ENCODE data around the gene PITPNC1. TPM values are rescaled to one million over a fixed set of nuclear protein-coding genes. Genes with fewer than 3 reads are reported as not detected.

The PITPNC1 gene
- total RNA-seq, 1 experiment from 2014 or later: 20.8 TPM

GRCh38 chr17:67411397-67411796 lies 34.3 kb downstream of the PITPNC1 start:
- Histone ChIP-seq H3K27ac (ENCODE audit: low read length) (no peak overlapping the region), H3K9me3 (ENCODE audit: control insufficient read depth, insufficient read depth, low read depth, low read length) (no peaks in the 10 kb centered on the region), H3K36me3 (ENCODE audit: control insufficient read depth, insufficient read depth, low read length) (no peaks in the 10 kb centered on the region), H3K4me1 (ENCODE audit: control insufficient read depth, insufficient read depth, low read length) (peaks cover 8% of the 10 kb centered on the region), H3K4me3 (ENCODE audit: low read depth in 2 of 2, low read length in 2 of 2) (no peak overlapping the region), H3K27me3 (ENCODE audit: control insufficient read depth, insufficient read depth, low read length) (no peaks in the 10 kb centered on the region)
- CTCF ChIA-PET: no interaction called here
- intact Hi-C loops (cut with micrococcal nuclease; ENCODE audit: unreplicated experiment) (no loop called here), in situ Hi-C loops (cut with HindIII; ENCODE audit: low pct_unique_long_range_greater_than_20kb, low sequenced_read_pairs) (no loop called here)
- POLR2A ChIA-PET: no interaction called here
- no TSS peak for BruUV-seq (replicated peaks)
- no peak for TF ChIP-seq REST (IDR thresholded peaks at IDR 0.05; ENCODE audit: insufficient read depth in 1 of 2, low read depth in 2 of 2, low read length in 1 of 2)
- DNase-seq (ENCODE audit: low read depth, low spot score) (no peak), ATAC-seq (no peak)

GRCh38 chr17:67412032-67412431 lies 35.0 kb downstream of the PITPNC1 start:
- Histone ChIP-seq H3K4me3 (ENCODE audit: low read depth in 2 of 2, low read length in 2 of 2) (no peak overlapping the region), H3K9me3 (ENCODE audit: control insufficient read depth, insufficient read depth, low read depth, low read length) (no peaks in the 10 kb centered on the region), H3K27ac (ENCODE audit: low read length) (peak overlapping the region; percentile 7; the same call in 1 of the 2 replicates), H3K27me3 (ENCODE audit: control insufficient read depth, insufficient read depth, low read length) (no peaks in the 10 kb centered on the region), H3K36me3 (ENCODE audit: control insufficient read depth, insufficient read depth, low read length) (no peaks in the 10 kb centered on the region), H3K4me1 (ENCODE audit: control insufficient read depth, insufficient read depth, low read length) (peaks cover 8% of the 10 kb centered on the region)
- BruUV-seq (replicated peaks): no TSS peak
- DNase-seq (ENCODE audit: low read depth, low spot score) (no peak), ATAC-seq (no peak)
- intact Hi-C loops (cut with micrococcal nuclease; ENCODE audit: unreplicated experiment) (no loop called here), in situ Hi-C loops (cut with HindIII; ENCODE audit: low pct_unique_long_range_greater_than_20kb, low sequenced_read_pairs) (no loop called here)
- ChIA-PET CTCF (no interaction called here), POLR2A (no interaction called here)
- no peak for TF ChIP-seq SIN3A (IDR thresholded peaks at IDR 0.05; ENCODE audit: borderline replicate concordance, insufficient read depth, low read depth, low read length)
- TF ChIP-seq POLR2AphosphoS5 (IDR thresholded peaks at IDR 0.05; ENCODE audit: low read depth, low read length): no peak
- TF ChIP-seq TCF7L2 (IDR thresholded peaks at IDR 0.05; ENCODE audit: low read depth, low read length): no peak
- no peak for TF ChIP-seq REST (IDR thresholded peaks at IDR 0.05; ENCODE audit: insufficient read depth in 1 of 2, low read depth in 2 of 2, low read length in 1 of 2)
- TF ChIP-seq CTCF (IDR thresholded peaks at IDR 0.05): no peak

Measured in Panc1 (cell line).